ENCODE measurements around the gene NUP214.

Gene NUP214

DNA sequence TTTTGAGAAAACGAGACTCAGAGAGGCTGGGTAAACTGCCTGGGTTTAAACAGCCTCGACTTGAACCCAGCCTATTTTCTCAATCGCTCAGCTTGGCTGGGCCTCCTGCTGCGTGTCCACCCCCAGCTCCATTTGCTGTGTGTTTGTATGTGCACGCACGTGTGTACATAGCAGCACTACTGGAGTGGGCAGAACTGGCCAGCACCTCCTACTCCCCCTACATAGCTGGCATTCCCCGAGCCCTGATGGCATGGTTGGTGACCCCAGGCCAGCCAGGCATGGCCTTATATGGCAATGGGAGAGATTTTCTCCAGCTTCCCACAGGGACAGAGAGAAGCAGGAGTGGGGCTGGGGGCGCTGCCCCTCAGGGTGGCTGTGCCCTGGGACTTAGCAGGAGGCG, 24.9 kb upstream of the NUP214 start:
- Histone ChIP-seq H3K4me3 (ENCODE audit: insufficient read depth, low read length, poor library complexity, severe bottlenecking) (no peak overlapping the region), H3K36me3 (ENCODE audit: low read length) (no peaks in the 10 kb centered on the region), H3K9me3 (ENCODE audit: insufficient read depth, low read length) (no peaks in the 10 kb centered on the region), H3K9me2 (replicated peaks; ENCODE audit: insufficient read depth, low read length) (no peaks in the 10 kb centered on the region), H3K4me2 (ENCODE audit: low read depth, low read length, poor library complexity, severe bottlenecking) (no peak overlapping the region), H3K79me2 (ENCODE audit: insufficient read depth, low read length) (no peaks in the 10 kb centered on the region), H3K27ac (ENCODE audit: low read depth, low read length) (no peak overlapping the region), H3K27me3 (ENCODE audit: low read length) (no peaks in the 10 kb centered on the region), H4K20me1 (ENCODE audit: low read depth, low read length) (no peaks in the 10 kb centered on the region), H2AFZ (ENCODE audit: low read depth, low read length, severe bottlenecking) (no peak overlapping the region), H3F3A (ENCODE audit: insufficient read depth) (no peaks in the 10 kb centered on the region), H3K9ac (ENCODE audit: low read length) (no peak overlapping the region)
- TF ChIP-seq EZH2phosphoT487 (conservative IDR thresholded peaks at IDR 0.05; ENCODE audit: low read length) (no peak), CTCF (IDR thresholded peaks at IDR 0.05; ENCODE audit: insufficient read depth, low read length, poor library complexity, severe bottlenecking) (no peak)

DNA sequence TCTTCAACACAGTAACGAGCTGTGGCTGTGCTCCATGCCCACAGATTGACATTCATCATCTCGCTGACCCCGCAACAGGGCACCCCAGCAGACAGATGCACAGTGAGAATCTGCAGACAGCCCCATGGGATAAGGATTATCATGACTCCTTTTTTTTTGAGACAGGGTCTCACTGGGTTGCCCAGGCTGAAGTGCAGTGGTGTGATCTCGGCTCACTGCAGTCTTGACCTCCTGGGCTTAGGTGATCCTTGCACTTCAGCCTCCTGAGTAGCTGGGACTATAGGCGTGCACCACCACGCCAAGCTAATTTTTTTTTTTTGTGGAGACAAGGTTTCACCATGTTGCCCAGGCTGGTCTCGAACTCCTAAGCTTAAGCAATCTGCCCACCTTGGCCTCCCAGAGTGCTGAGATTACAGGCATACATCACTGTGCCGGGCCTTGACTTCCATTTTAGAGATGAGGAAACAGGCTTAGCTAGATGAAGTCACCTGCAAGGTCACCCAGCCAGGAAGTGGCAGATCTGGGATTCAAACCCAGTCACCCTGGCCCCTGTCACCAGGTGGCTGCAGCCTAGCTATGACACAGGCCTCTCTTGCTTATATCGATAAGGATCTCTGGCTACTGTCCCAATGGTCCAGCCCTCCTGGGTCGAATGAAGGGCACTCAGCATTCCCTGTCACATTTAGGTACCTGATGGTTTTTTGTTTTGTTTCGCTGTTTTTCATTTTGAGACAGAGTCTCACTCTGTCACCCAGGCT, 24.0 kb upstream of the NUP214 start:
- H3K4me3 ChIP-seq (ENCODE audit: insufficient read depth, low read length, poor library complexity, severe bottlenecking), result no peak overlapping the region
- H3K9me3 ChIP-seq (ENCODE audit: insufficient read depth, low read length), result no peaks in the 10 kb centered on the region
- no peak for TF ChIP-seq CTCF (IDR thresholded peaks at IDR 0.05; ENCODE audit: insufficient read depth, low read length, poor library complexity, severe bottlenecking)
- TF ChIP-seq EZH2phosphoT487 (conservative IDR thresholded peaks at IDR 0.05; ENCODE audit: low read length), result no peak
- no peak overlapping the region for H3K4me2 ChIP-seq (ENCODE audit: low read depth, low read length, poor library complexity, severe bottlenecking)
- H4K20me1 ChIP-seq (ENCODE audit: low read depth, low read length), result no peaks in the 10 kb centered on the region
- H2AFZ ChIP-seq (ENCODE audit: low read depth, low read length, severe bottlenecking), result no peak overlapping the region
- H3K27me3 ChIP-seq (ENCODE audit: low read length), result no peaks in the 10 kb centered on the region
- no peak overlapping the region for H3K27ac ChIP-seq (ENCODE audit: low read depth, low read length)
- no peaks in the 10 kb centered on the region for H3K79me2 ChIP-seq (ENCODE audit: insufficient read depth, low read length)
- H3F3A ChIP-seq (ENCODE audit: insufficient read depth), result no peaks in the 10 kb centered on the region
- H3K9me2 ChIP-seq (replicated peaks; ENCODE audit: insufficient read depth, low read length), result no peaks in the 10 kb centered on the region
- H3K36me3 ChIP-seq (ENCODE audit: low read length), result no peaks in the 10 kb centered on the region
- H3K9ac ChIP-seq (ENCODE audit: low read length), result no peak overlapping the region

- Histone ChIP-seq H3F3A (ENCODE audit: insufficient read depth) (no peaks in the 10 kb centered on the region), H2AFZ (ENCODE audit: low read depth, low read length, severe bottlenecking) (no peak overlapping the region), H3K4me3 (ENCODE audit: insufficient read depth, low read length, poor library complexity, severe bottlenecking) (no peak overlapping the region), H4K20me1 (ENCODE audit: low read depth, low read length) (no peaks in the 10 kb centered on the region), H3K27ac (ENCODE audit: low read depth, low read length) (no peak overlapping the region), H3K9ac (ENCODE audit: low read length) (no peak overlapping the region), H3K27me3 (ENCODE audit: low read length) (no peaks in the 10 kb centered on the region), H3K4me2 (ENCODE audit: low read depth, low read length, poor library complexity, severe bottlenecking) (no peak overlapping the region), H3K36me3 (ENCODE audit: low read length) (no peaks in the 10 kb centered on the region), H3K9me3 (ENCODE audit: insufficient read depth, low read length) (no peaks in the 10 kb centered on the region), H3K9me2 (replicated peaks; ENCODE audit: insufficient read depth, low read length) (no peaks in the 10 kb centered on the region), H3K79me2 (ENCODE audit: insufficient read depth, low read length) (no peaks in the 10 kb centered on the region)
- TF ChIP-seq EZH2phosphoT487 (conservative IDR thresholded peaks at IDR 0.05; ENCODE audit: low read length) (no peak), CTCF (IDR thresholded peaks at IDR 0.05; ENCODE audit: insufficient read depth, low read length, poor library complexity, severe bottlenecking) (no peak)
Measured at GRCh38 chr9:131103024-131103423, 22.4 kb upstream of the NUP214 start.

All from SU-DHL-6 (cell line).